NCI-H2196 (cell line): ENCODE results near the gene RASGRF2.

Experiments used
- DNase-seq: peaks from one replicate; lab custom pipeline; 2025; ENCODE audit not compliant: unreplicated experiment; lab: John Stamatoyannopoulos, UW

Gene RASGRF2

DNA sequence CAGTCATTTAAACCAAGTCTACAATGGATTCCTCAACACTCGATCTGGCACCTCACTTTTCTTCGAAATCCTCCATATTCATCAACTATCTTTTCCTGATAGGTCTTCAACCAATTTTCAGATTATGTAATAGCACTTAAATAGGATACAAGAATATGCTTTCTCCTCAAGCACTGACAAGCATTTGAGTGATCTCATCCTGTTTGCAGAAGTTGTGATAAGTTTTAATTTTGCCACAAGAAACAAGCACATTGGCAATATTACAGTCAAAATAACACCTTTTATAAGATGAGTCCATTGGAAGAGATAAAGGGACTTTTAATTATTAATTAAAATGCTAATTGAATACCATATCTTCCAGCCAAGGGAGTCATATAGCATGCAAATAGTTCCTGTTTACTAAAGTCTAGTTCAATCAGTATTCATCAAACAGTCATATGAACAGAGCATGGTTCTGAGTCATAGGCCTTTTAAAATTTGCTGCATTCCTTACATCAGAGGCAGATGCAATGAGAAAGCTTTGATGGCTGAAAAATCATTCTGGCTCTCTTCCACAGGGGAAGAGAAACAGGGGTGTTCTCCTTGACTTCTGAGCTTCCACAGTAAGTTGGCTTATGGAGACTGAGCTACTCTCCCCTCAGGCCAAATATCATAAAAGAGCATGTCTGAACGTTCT is 308.5 kb downstream of the RASGRF2 start:
- DNase-seq: no peak

DNA sequence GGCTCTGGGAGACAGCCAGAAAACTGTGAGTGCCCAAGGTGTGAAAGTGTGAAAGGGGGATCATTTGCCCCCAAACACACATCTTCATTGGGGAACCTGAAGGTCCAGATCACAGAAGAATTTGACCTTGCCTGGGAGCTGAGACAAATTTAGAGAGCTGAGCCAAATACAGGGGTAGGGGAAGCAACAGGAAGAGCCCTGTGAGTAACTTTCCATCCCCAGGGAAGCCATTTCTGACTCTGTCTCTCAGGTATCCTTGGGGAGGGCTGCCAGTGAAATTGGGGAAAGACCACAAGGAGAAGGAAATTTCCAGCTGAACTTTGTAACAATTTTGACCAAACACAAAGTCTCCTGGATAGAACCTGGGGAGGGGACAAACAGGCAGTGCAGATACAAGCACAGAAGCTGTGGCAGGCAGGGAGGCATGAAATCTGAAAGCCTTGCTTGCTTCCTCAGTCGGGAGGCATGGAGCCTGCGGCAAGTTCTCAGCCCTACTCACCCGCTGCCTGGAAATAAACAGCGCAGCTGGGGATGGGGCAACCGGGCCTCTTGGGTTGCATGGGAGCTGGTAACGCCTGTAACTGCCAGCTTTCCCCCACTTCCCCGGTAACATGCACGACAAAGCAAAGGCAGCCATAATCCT is 309.7 kb downstream of the RASGRF2 start:
- no peak for DNase-seq

- peak; percentile 5 for DNase-seq
These were observed 310.3 kb downstream of the RASGRF2 start for GRCh38 chr5:81270394-81271027.
